A673 (cell line): ENCODE data around the gene ITIH5.

Experiments
- EZH2 ChIP-seq: fragments of 200-600 bp; sonication (generic); IDR thresholded peaks from 2 replicates; pipeline ENCODE4 v1.6.1; 2017; ENCODE audit warnings: borderline replicate concordance, low read depth, mild to moderate bottlenecking, mixed read lengths, antibody characterized with exemption, low read length; ENCODE audit not compliant: poor library complexity, severe bottlenecking
- TF ChIP-seq, protein P1 (sequence below): fragments of 300-800, 200-600 bp; sonication (generic); conservative IDR thresholded peaks from 2 replicates; pipeline ENCODE4 v1.5.1; 2017; ENCODE audit warnings: low read depth, mild to moderate bottlenecking, antibody characterized with exemption, low read length, moderate library complexity, mixed read lengths

GRCh38 chr10:7519351-7519750 is 147.4 kb downstream of the ITIH5 start:
- TF ChIP-seq, protein P1, sequence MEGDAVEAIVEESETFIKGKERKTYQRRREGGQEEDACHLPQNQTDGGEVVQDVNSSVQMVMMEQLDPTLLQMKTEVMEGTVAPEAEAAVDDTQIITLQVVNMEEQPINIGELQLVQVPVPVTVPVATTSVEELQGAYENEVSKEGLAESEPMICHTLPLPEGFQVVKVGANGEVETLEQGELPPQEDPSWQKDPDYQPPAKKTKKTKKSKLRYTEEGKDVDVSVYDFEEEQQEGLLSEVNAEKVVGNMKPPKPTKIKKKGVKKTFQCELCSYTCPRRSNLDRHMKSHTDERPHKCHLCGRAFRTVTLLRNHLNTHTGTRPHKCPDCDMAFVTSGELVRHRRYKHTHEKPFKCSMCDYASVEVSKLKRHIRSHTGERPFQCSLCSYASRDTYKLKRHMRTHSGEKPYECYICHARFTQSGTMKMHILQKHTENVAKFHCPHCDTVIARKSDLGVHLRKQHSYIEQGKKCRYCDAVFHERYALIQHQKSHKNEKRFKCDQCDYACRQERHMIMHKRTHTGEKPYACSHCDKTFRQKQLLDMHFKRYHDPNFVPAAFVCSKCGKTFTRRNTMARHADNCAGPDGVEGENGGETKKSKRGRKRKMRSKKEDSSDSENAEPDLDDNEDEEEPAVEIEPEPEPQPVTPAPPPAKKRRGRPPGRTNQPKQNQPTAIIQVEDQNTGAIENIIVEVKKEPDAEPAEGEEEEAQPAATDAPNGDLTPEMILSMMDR, result no peak
- no peak for TF ChIP-seq EZH2
